T-cell (primary cell): ENCODE results near the gene GOLPH3L. TPM values are rescaled to one million over a fixed set of nuclear protein-coding genes. Genes with fewer than 3 reads are reported as not detected.

Source experiments
- ATAC-seq, 4 experiments: fragments of 200-7000 bp in 3 of 4; fragments of 150-1000 bp in 1 of 4; cut with Tn5 transposase; replicated peaks in 1 of 4; 1 replicate in 3 of 4; 2 replicates in 1 of 4; pipeline ENCODE4 v1.10.0; 2021; ENCODE audit warnings: moderate library complexity in 3 of 4, mild to moderate bottlenecking in 2 of 4, moderate number of reproducible peaks in 1 of 4
- CTCF ChIA-PET, 2 donors: fragments of 300-600 bp; sonication (Branson Sonifier 250); formaldehyde crosslinking; loops; one replicate each; lab custom pipeline; 2022; ENCODE audit warnings: antibody characterized with exemption in 2 of 2; lab: Charles Lee
- POLR2A ChIA-PET, 2 donors: fragments of 300-600 bp; sonication (Branson Sonifier 250); formaldehyde crosslinking; loops; one replicate each; lab custom pipeline; 2022; ENCODE audit warnings: antibody characterized with exemption in 2 of 2; lab: Charles Lee
- DNase-seq, 35 experiments: peaks; one replicate each; pipeline versions ENCODE4 v3.0.0 to v3.0.0-alpha.2; 2013 to 2023
- H3K27ac ChIP-seq: one replicate; pipeline ENCODE4 v1.5.1; 2013; ENCODE audit warnings: low read length
- H3K27me3 ChIP-seq, 2 experiments: replicated peaks in 1 of 2; 1 replicate in 1 of 2; 2 replicates in 1 of 2; pipeline versions ENCODE4 v1.6.1 to v1.7.0; 2013; ENCODE audit warnings: low read length in 1 of 2, mixed read lengths in 1 of 2; ENCODE audit not compliant: control insufficient read depth in 2 of 2, insufficient read depth in 2 of 2; ENCODE audit errors: extremely low read depth in 1 of 2
- H3K36me3 ChIP-seq, 2 donors: 1 replicate in 1 of 2; 2 replicates in 1 of 2; pipeline versions ENCODE4 v1.6.1 to v1.7.0; 2013; ENCODE audit warnings: low read length in 1 of 2; ENCODE audit not compliant: control insufficient read depth in 2 of 2, insufficient read depth in 1 of 2; ENCODE audit errors: extremely low read depth in 1 of 2
- H3K4me1 ChIP-seq, 2 experiments: 1 replicate in 1 of 2; 2 replicates in 1 of 2; pipeline versions ENCODE4 v1.6.1 to v1.7.0; 2013; ENCODE audit warnings: low read length in 2 of 2, mixed read lengths in 1 of 2; ENCODE audit not compliant: insufficient read depth in 2 of 2, control insufficient read depth in 1 of 2; ENCODE audit errors: extremely low read depth in 1 of 2
- H3K4me3 ChIP-seq, 2 donors: 1 replicate in 1 of 2; 2 replicates in 1 of 2; pipeline versions ENCODE4 v1.5.1 to v1.7.0; 2013; ENCODE audit warnings: mild to moderate bottlenecking in 2 of 2, low read length in 1 of 2, moderate library complexity in 1 of 2; ENCODE audit not compliant: control insufficient read depth in 1 of 2; ENCODE audit errors: extremely low read depth in 1 of 2
- H3K9me3 ChIP-seq: 2 replicates; pipeline ENCODE4 v1.7.0; 2013
- H3K27ac Mint-ChIP-seq, 2 donors: one replicate each; pipeline ENCODE4 v1.8.0; 2020 to 2021; ENCODE audit warnings: mild to moderate bottlenecking in 2 of 2, mixed read lengths in 2 of 2
- H3K27me3 Mint-ChIP-seq, 2 donors: one replicate each; pipeline ENCODE4 v1.8.0; 2021 to 2022; ENCODE audit warnings: mixed read lengths in 2 of 2
- H3K36me3 Mint-ChIP-seq: one replicate; pipeline ENCODE4 v1.8.0; 2021; ENCODE audit warnings: mixed read lengths
- H3K4me1 Mint-ChIP-seq, 3 donors: one replicate each; pipeline ENCODE4 v1.8.0; 2020 to 2022; ENCODE audit warnings: mixed read lengths in 3 of 3, mild to moderate bottlenecking in 1 of 3
- H3K4me3 Mint-ChIP-seq, 3 donors: one replicate each; pipeline ENCODE4 v1.8.0; 2020 to 2022; ENCODE audit warnings: mild to moderate bottlenecking in 3 of 3, mixed read lengths in 3 of 3, moderate library complexity in 3 of 3
- H3K9me3 Mint-ChIP-seq, 3 donors: one replicate each; pipeline ENCODE4 v1.8.0; 2020 to 2022; ENCODE audit warnings: mixed read lengths in 3 of 3
- WGBS: methylation state at CpG from one replicate; pipeline ENCODE4 v1.1.5; 2013; ENCODE audit warnings: missing lambda C conversion rate; ENCODE audit not compliant: insufficient coverage; 5-methylcytosine and 5-hydroxymethylcytosine counted together
- total RNA-seq, 35 experiments: library from RNA in 6 of 35; stranded (reverse) in 6 of 35; fragments of 120-200 nt in 1 of 35; gene quantifications; one replicate each; pipeline versions ENCODE4 v1.2.1 to v1.2.4 and lab custom pipeline; 2013 to 2026

Gene GOLPH3L
- total RNA-seq, 5 donors from 2014 or later (not counting 1 experiment from before 2014, with no cell fraction given): 10.2 to 23.7 (median 21.5) TPM

- ChIA-PET CTCF (no interaction called here), POLR2A (no interaction called here)
- Mint-ChIP-seq H3K27me3 (no peaks in the 10 kb centered on the region), H3K9me3 (no peaks in the 10 kb centered on the region), H3K27ac (no peak overlapping the region), H3K36me3 (peaks cover 31% of the 10 kb centered on the region), H3K4me1 (peaks cover 9 to 19% (median 14%) of the 10 kb centered on the region in 3 donors), H3K4me3 (no peak overlapping the region)
- no CpG with 5 or more reads among the region's 1 CpG for WGBS
- Histone ChIP-seq H3K9me3 (no peaks in the 10 kb centered on the region), H3K4me1 (peaks cover 2 to 3% of the 10 kb centered on the region in 2 experiments), H3K27me3 (no peaks in the 10 kb centered on the region), H3K27ac (no peak overlapping the region), H3K36me3 (peaks cover 0 to 10% of the 10 kb centered on the region in 2 donors), H3K4me3 (no peak overlapping the region)
- DNase-seq: no peak
- no peak for ATAC-seq
Observed at GRCh38 chr1:150678988-150679387, 18.0 kb downstream of the GOLPH3L start.

- H3K36me3 ChIP-seq: peaks cover 1 to 10% of the 10 kb centered on the region in 2 donors
- Mint-ChIP-seq H3K9me3 (no peaks in the 10 kb centered on the region), H3K27me3 (no peaks in the 10 kb centered on the region), H3K36me3 (peaks cover 10% of the 10 kb centered on the region), H3K4me1 (peaks cover 0 to 8% (median 8%) of the 10 kb centered on the region in 3 donors), H3K27ac (no peak overlapping the region), H3K4me3 (no peak overlapping the region)
- no peaks in the 10 kb centered on the region for H3K9me3 ChIP-seq
- no peak overlapping the region for H3K27ac ChIP-seq
- POLR2A ChIA-PET: interaction anchor here in 1 of 2 donors (0.7 kb wide), 1 partner anchor 91 kb away, joined by 4 read pairs; no protein-coding TSS in a partner anchor
- CTCF ChIA-PET: interaction anchor here in 1 of 2 donors (0.6 kb wide), 1 partner anchor 232 kb away, joined by 3 read pairs; no protein-coding TSS in a partner anchor
- ATAC-seq (no peak), DNase-seq (no peak)
- WGBS: 100% methylated on average over 1 of the region's 4 CpGs
- no peak overlapping the region for H3K4me3 ChIP-seq
- no peaks in the 10 kb centered on the region for H3K4me1 ChIP-seq
- H3K27me3 ChIP-seq: no peaks in the 10 kb centered on the region
Observed at GRCh38 chr1:150674881-150675280, 22.1 kb downstream of the GOLPH3L start.

DNA sequence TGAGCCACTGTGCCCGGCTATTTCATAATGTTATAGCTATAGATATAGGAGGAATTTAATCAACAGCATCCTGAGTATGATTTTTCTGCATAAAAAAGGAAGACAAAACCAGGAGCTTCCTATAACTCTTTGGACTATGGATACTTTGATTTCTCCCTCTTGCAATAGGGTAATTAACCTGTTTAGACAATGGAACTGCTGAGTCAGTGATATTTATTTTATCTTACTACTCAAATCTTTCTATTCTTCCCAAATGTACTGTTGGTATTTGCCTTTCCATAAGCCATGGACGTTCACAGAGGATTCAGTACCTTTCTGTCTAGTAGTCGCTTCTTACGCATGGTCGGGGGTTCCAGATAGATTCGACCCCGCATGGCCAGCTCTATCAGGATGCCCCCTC is 33.6 kb downstream of the GOLPH3L start:
- Histone ChIP-seq H3K9me3 (no peaks in the 10 kb centered on the region), H3K36me3 (peaks cover 5 to 24% of the 10 kb centered on the region in 2 donors), H3K27ac (no peak overlapping the region), H3K4me1 (no peaks in the 10 kb centered on the region), H3K4me3 (no peak overlapping the region), H3K27me3 (no peaks in the 10 kb centered on the region)
- Mint-ChIP-seq H3K9me3 (no peaks in the 10 kb centered on the region), H3K4me1 (peaks cover 8 to 11% (median 9%) of the 10 kb centered on the region in 3 donors), H3K27me3 (no peaks in the 10 kb centered on the region), H3K27ac (no peak overlapping the region), H3K36me3 (peaks cover 39% of the 10 kb centered on the region), H3K4me3 (no peak overlapping the region)
- 94% methylated on average over 6 of the region's 7 CpGs for WGBS
- POLR2A ChIA-PET: no interaction called here
- ATAC-seq (no peak), DNase-seq (no peak)
- CTCF ChIA-PET: interaction anchor here in 1 of 2 donors (0.5 kb wide), 1 partner anchor 239 kb away, joined by 3 read pairs; no protein-coding TSS in a partner anchor

GRCh38 chr1:150662811-150663210 is 34.1 kb downstream of the GOLPH3L start:
- no peak overlapping the region for H3K27ac Mint-ChIP-seq
- POLR2A ChIA-PET: no interaction called here
- no peaks in the 10 kb centered on the region for H3K4me1 ChIP-seq
- DNase-seq (no peak), ATAC-seq (no peak)
- H3K27me3 ChIP-seq: no peaks in the 10 kb centered on the region
- no peaks in the 10 kb centered on the region for H3K9me3 Mint-ChIP-seq
- no peak overlapping the region for H3K4me3 Mint-ChIP-seq
- peaks cover 5 to 28% of the 10 kb centered on the region in 2 donors for H3K36me3 ChIP-seq
- CTCF ChIA-PET: interaction anchor here (0.5 to 0.6 kb wide), 2 partner anchors 239 to 593 kb away, joined by 3 to 4 read pairs; no protein-coding TSS in a partner anchor
- H3K27me3 Mint-ChIP-seq: no peaks in the 10 kb centered on the region
- H3K4me3 ChIP-seq: no peak overlapping the region
- H3K4me1 Mint-ChIP-seq: peaks cover 8 to 11% (median 9%) of the 10 kb centered on the region in 3 donors
- WGBS: 98% methylated on average over 8 of the region's 9 CpGs
- no peaks in the 10 kb centered on the region for H3K9me3 ChIP-seq
- no peak overlapping the region for H3K27ac ChIP-seq
- peaks cover 41% of the 10 kb centered on the region for H3K36me3 Mint-ChIP-seq

DNA sequence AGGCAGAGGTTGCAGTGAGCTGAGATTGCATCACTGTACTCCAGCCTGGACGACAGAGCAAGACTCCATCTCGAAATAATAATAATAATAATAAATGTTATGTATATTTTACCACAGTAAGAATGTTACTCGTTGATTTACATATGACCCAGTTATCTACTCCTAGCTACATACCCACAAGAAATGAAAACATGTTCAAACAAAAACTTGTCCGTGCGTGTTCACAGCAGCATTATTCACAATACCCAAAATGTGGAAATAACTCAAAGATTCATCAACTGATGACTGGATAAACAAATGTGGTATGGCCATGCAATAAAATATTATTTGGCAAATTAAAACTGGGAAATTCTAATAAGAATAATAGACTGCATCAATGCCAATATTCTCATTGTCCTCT is 35.8 kb downstream of the GOLPH3L start:
- POLR2A ChIA-PET: interaction anchor here (0.7 kb wide), 2 partner anchors 85 to 463 kb away, joined by 3 to 4 read pairs; no protein-coding TSS in a partner anchor

DNA sequence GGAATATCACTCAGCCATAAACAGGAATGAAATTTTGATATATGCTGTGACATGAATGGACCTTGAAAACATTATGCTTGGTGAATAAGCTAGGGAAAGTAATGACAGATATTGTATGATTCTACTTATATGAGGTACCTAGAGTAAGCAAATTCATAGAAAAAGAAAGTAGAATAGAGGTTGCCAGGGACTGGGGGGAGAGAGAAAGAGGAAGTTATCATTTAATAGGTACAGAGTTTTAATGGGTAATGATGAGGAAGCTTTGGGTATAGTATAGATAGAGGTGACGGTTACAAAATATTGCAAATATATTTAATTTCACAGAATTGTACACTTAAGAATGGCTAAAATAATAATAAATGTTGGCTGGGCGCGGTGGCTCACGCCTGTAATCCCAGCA is 36.4 kb downstream of the GOLPH3L start:
- Mint-ChIP-seq H3K4me1 (peaks cover 1 to 3% (median 2%) of the 10 kb centered on the region in 3 donors), H3K36me3 (peaks cover 46% of the 10 kb centered on the region), H3K4me3 (no peak overlapping the region), H3K27ac (no peak overlapping the region), H3K27me3 (no peaks in the 10 kb centered on the region), H3K9me3 (no peaks in the 10 kb centered on the region)
- Histone ChIP-seq H3K9me3 (no peaks in the 10 kb centered on the region), H3K36me3 (peaks cover 5 to 30% of the 10 kb centered on the region in 2 donors), H3K4me1 (no peaks in the 10 kb centered on the region), H3K27ac (no peak overlapping the region), H3K27me3 (no peaks in the 10 kb centered on the region), H3K4me3 (no peak overlapping the region)
- WGBS: no CpG with 5 or more reads among the region's 4 CpGs
- CTCF ChIA-PET: interaction anchor here in 1 of 2 donors (0.6 kb wide), 1 partner anchor 296 kb away, joined by 3 read pairs; no protein-coding TSS in a partner anchor
- ATAC-seq (no peak), DNase-seq (no peak)
- POLR2A ChIA-PET: no interaction called here

More for the DNA sequence above, 35.8 kb downstream of the GOLPH3L start:
- Histone ChIP-seq H3K27me3 (no peaks in the 10 kb centered on the region), H3K27ac (no peak overlapping the region), H3K36me3 (peaks cover 5 to 30% of the 10 kb centered on the region in 2 donors), H3K9me3 (no peaks in the 10 kb centered on the region), H3K4me3 (no peak overlapping the region), H3K4me1 (no peaks in the 10 kb centered on the region)
- CTCF ChIA-PET: interaction anchor here in 1 of 2 donors (0.6 kb wide), 1 partner anchor 296 kb away, joined by 3 read pairs; no protein-coding TSS in a partner anchor
- Mint-ChIP-seq H3K4me3 (no peak overlapping the region), H3K9me3 (no peaks in the 10 kb centered on the region), H3K36me3 (peaks cover 43% of the 10 kb centered on the region), H3K4me1 (peaks cover 7 to 8% (median 8%) of the 10 kb centered on the region in 3 donors), H3K27ac (no peak overlapping the region), H3K27me3 (no peaks in the 10 kb centered on the region)
- no peak for DNase-seq
- no peak for ATAC-seq
- no CpG with 5 or more reads among the region's 5 CpGs for WGBS
